Ovary (tissue), 9 donors: ENCODE data around the gene HLA-DPB1. TPM values are rescaled to one million over a fixed set of nuclear protein-coding genes. Genes with fewer than 3 reads are reported as not detected.
"Not testable (repeated sequence)": the region's sequence is repeated elsewhere in the genome, so short reads cannot be mapped to it uniquely, and the experiment has no call there.

ENCODE experiments used
- DNase-seq, 5 donors: peaks; one replicate each; pipeline ENCODE4 v3.0.0-alpha.2; 2019 to 2020
- H3K27ac ChIP-seq, 2 donors: fragments of 200-600 bp; one replicate each; pipeline versions ENCODE4 v1.5.1 to v1.8.0; 2019 to 2022
- H3K27me3 ChIP-seq: fragments of 200-600 bp; one replicate; pipeline ENCODE4 v1.8.0; 2022
- H3K36me3 ChIP-seq: fragments of 200-600 bp; sonication (generic); one replicate; pipeline ENCODE4 v1.5.1; 2019
- H3K4me1 ChIP-seq: one replicate; pipeline ENCODE4 v1.8.1; 2013; ENCODE audit warnings: mild to moderate bottlenecking, moderate library complexity; ENCODE audit not compliant: insufficient read depth
- H3K4me3 ChIP-seq: fragments of 200-600 bp; sonication (generic); one replicate; pipeline ENCODE4 v1.5.1; 2017
- H3K9me3 ChIP-seq, 2 donors: fragments of 200-600 bp in 1 of 2; sonication (generic) in 1 of 2; one replicate each; pipeline versions ENCODE4 v1.5.1 to v1.8.1; 2013 to 2019; ENCODE audit warnings: mild to moderate bottlenecking in 1 of 2, moderate library complexity in 1 of 2
- EP300 ChIP-seq: sonication (generic); formaldehyde crosslinking; IDR thresholded peaks from one replicate; pipeline ENCODE4 v1.6.1; 2017; ENCODE audit warnings: antibody characterized with exemption
- POLR2A ChIP-seq: fragments of 450-650 bp; IDR thresholded peaks from one replicate; pipeline ENCODE4 v1.6.1; 2017; ENCODE audit warnings: antibody characterized with exemption, mild to moderate bottlenecking, moderate library complexity
- WGBS, 3 donors: extraction: QIAGEN DNeasy Blood & Tissue Kit in 1 of 3; methylation state at CpG; one replicate each; pipeline versions ENCODE4 v1.1.5 to v1.1.7; 2013 to 2017; 5-methylcytosine and 5-hydroxymethylcytosine counted together
- intact Hi-C, 4 donors: fragments of 100-400 bp; cut with DNase I; formaldehyde crosslinking; loops; one replicate each; pipeline versions ENCODE4 v1.11.0 to v1.15.1; 2022 to 2023
- polyA plus RNA-seq, 2 donors: library from polyadenylated mRNA; stranded (reverse); fragments of 200-250 nt in 1 of 2; fragments of 350-450 nt in 1 of 2; fragmentation: Illumina TruSeq in 1 of 2; extraction: RNeasy Lipid Tissue Mini Kit (QIAGEN cat#74804) in 1 of 2; gene quantifications; one replicate each; pipeline ENCODE4 v1.2.3, GENCODE V29; 2013 to 2014
- total RNA-seq, 7 donors: library from RNA; depleted of rRNA in 2 of 7; stranded (reverse); fragments of >200 nt in 2 of 7; fragmentation: NEBNext Ultra II Directional in 3 of 7; extraction: Animal tissue kit (Norgen Biotek cat#: 25700) in 3 of 7; gene quantifications; one replicate each; pipeline versions ENCODE4 v1.1.0 to v1.2.4, GENCODE V29; 2016 to 2023
- TF ChIP-seq, protein P1 (sequence below), 3 donors: fragments of 450-650 bp in 2 of 3; fragments of 200-600 bp in 1 of 3; IDR thresholded peaks; one replicate each; pipeline versions ENCODE4 v1.5.1 to v1.8.0; 2016 to 2022; ENCODE audit warnings: antibody characterized with exemption in 3 of 3, mild to moderate bottlenecking in 1 of 3
- donor health status: DM: no; HTN: no; CAD: no; lungs with moderate emphysema.
- donor health status: DM: no; HTN: no; CAD: no.
- donor health status: Bipolar disorder and iron deficiency.
- donor health status: DM: yes; HTN: yes; CAD: no.
- donor health status: DM: no; HTN: no; CAD: no.
- donor health status: DM: yes; HTN: yes; CAD: no.

The HLA-DPB1 gene
- total and polyA plus RNA-seq, 9 donors = 19.4 to 120 (median 44.7) TPM

DNA sequence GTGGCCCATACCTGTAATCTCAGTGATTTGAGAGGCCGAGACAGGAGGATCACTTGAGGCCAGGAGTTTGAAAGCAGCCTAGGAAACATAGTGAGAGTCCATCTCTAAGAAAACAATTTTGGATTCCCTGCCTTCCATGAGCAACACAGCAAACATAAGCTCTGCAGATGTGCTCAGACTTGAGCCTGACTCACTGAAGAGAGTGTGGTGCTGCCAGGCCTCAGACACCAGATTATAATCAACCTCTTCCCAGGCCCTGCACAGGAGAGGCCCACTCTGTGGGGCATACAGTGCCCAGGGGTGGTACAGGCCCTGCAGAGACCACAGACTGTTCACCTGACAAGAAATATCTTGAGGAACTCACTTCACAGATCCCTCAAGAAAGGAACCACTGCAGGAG lies 19.9 kb downstream of the HLA-DPB1 start:
- H3K27me3 ChIP-seq = no peaks in the 10 kb centered on the region
- 82 to 92% (median 90%) methylated on average over 1 of the region's 1 CpG for WGBS, 3 donors
- no peaks in the 10 kb centered on the region for H3K9me3 ChIP-seq
- no peak overlapping the region for H3K4me3 ChIP-seq
- H3K27ac ChIP-seq = no peak overlapping the region
- no peak for DNase-seq
- no peaks in the 10 kb centered on the region for H3K4me1 ChIP-seq
- intact Hi-C loops = loop anchor here in 1 of 4 donors (2.0 kb wide), 1 partner anchor 15 kb away; no protein-coding TSS in a partner anchor
- TF ChIP-seq POLR2A (no peak), EP300 (no peak)
- TF ChIP-seq, protein P1, sequence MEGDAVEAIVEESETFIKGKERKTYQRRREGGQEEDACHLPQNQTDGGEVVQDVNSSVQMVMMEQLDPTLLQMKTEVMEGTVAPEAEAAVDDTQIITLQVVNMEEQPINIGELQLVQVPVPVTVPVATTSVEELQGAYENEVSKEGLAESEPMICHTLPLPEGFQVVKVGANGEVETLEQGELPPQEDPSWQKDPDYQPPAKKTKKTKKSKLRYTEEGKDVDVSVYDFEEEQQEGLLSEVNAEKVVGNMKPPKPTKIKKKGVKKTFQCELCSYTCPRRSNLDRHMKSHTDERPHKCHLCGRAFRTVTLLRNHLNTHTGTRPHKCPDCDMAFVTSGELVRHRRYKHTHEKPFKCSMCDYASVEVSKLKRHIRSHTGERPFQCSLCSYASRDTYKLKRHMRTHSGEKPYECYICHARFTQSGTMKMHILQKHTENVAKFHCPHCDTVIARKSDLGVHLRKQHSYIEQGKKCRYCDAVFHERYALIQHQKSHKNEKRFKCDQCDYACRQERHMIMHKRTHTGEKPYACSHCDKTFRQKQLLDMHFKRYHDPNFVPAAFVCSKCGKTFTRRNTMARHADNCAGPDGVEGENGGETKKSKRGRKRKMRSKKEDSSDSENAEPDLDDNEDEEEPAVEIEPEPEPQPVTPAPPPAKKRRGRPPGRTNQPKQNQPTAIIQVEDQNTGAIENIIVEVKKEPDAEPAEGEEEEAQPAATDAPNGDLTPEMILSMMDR (IDR thresholded peaks at IDR 0.05) = no peak
- H3K36me3 ChIP-seq = no peaks in the 10 kb centered on the region

DNA sequence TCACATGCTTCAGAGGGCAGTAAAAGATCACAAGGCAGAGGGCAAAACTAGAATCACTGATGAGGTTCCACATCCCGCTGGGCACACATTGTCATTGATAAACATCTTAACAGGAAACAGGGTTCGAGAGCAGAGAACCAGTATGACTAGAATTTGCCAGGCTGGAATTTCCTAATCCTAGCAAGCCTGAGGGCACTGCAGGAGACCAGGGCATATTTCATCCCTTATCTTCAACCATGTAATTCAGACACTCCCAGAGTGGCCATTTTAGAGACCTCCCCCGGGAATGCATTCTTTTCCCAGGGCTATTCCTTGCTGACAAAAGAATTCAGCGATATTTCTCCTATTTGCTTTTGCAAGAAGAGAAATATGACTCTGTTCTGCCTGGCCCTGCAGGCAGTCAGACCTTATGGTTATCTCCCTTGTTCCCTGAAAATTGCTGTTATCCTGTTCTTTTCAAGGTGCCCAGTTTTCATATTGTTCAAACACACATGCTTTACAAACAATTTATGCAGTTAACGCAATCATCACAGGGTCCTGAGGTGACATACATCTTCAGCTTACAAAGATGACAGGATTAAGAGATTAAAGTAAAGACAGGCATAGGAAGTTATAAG lies 25.4 kb downstream of the HLA-DPB1 start:
- H3K27me3 ChIP-seq, H3K4me3 ChIP-seq, H3K36me3 ChIP-seq, H3K9me3 ChIP-seq, DNase-seq, H3K4me1 ChIP-seq, H3K27ac ChIP-seq, intact Hi-C loops: not testable (repeated sequence)
- WGBS, 3 donors = 51 to 70% (median 68%) methylated on average over 5 of the region's 5 CpGs

DNA sequence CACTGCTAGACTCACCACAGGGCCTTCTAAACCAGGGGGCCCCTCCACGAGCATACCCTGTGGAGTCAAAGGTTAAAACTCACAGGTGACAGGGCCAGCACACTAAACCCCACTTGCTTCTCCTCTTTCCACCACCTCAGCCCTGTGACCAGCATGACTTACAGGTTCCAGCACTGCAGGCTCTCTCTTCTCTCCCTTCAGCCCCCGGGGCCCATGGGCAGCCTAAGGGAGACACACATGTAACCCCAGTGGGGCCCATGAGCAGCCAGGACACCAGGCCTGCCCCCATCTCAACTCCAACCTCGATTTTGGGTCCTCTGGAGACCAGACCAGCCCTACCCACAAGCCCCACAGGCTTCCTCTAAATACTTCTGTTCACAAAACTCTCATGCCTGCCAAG lies 28.0 kb downstream of the HLA-DPB1 start:
- Histone ChIP-seq H3K4me3 (no peak overlapping the region), H3K9me3 (peaks cover 0 to 3% of the 10 kb centered on the region in 2 donors), H3K4me1 (no peaks in the 10 kb centered on the region), H3K27me3 (no peaks in the 10 kb centered on the region), H3K27ac (no peak overlapping the region), H3K36me3 (no peaks in the 10 kb centered on the region)
- TF ChIP-seq POLR2A = no peak
- TF ChIP-seq, protein P1 (IDR thresholded peaks at IDR 0.05) = no peak
- TF ChIP-seq EP300 = no peak
- WGBS, 3 donors = 49 to 51% (median 49%) methylated on average over 3 of the region's 3 CpGs
- DNase-seq = no peak
- intact Hi-C loops = no loop called here

DNA sequence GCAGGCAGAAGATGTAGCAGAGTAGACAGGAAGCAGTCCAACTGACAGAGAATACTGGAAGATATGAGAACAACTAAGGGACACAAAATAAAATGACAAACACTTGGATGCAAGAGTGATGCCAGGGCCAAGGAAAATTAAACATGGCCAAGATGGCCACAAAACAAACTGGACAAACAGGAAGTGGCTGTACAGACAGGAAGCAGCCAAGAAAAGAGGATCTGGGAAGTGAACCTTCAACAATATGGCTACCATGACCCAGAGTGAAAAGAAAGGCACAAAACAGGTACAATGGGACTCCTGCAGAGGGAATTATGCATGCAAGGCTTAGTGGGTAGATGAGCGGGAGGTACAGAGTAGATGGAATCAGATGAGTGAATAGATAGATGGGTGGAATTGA lies 29.1 kb downstream of the HLA-DPB1 start:
- intact Hi-C loops = no loop called here
- no peak overlapping the region for H3K27ac ChIP-seq
- H3K4me3 ChIP-seq = no peak overlapping the region
- no peak for DNase-seq
- TF ChIP-seq POLR2A (no peak), EP300 (no peak)
- TF ChIP-seq, protein P1 (IDR thresholded peaks at IDR 0.05) = no peak
- no peaks in the 10 kb centered on the region for H3K36me3 ChIP-seq
- WGBS, 3 donors = 91 to 94% (median 92%) methylated on average over 1 of the region's 1 CpG
- no peaks in the 10 kb centered on the region for H3K4me1 ChIP-seq
- no peaks in the 10 kb centered on the region for H3K27me3 ChIP-seq
- peaks cover 0 to 3% of the 10 kb centered on the region in 2 donors for H3K9me3 ChIP-seq

DNA sequence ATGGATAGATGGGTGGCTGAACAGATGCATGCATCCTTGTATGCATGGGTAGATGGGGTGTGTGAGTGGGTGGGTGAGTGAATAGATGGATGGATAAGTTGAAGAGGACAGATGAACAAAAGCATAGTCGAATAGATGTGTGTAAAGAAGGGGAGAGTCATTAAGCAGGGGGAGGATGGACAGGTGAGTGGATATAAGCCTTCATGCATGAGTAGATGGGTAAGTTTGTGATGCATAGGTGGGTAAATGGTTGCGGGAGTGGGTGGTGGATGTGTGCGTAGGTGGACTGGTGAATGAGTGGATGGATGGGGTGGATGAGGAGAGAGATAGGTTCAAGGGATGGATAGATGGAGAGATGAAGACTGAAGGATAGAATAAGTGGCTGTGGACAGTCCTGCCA lies 29.6 kb downstream of the HLA-DPB1 start:
- Histone ChIP-seq H3K36me3 (no peaks in the 10 kb centered on the region), H3K27ac (no peak overlapping the region), H3K4me3 (no peak overlapping the region), H3K9me3 (peaks cover 0 to 3% of the 10 kb centered on the region in 2 donors), H3K4me1 (no peaks in the 10 kb centered on the region), H3K27me3 (no peaks in the 10 kb centered on the region)
- intact Hi-C loops = no loop called here
- DNase-seq = no peak
- no peak for TF ChIP-seq POLR2A
- WGBS, 3 donors = 64 to 89% (median 74%) methylated on average over 3 of the region's 3 CpGs
